GM12875 (cell line): Measurements from ENCODE around the gene RASGRF2.

Experiments
- H3K4me3 ChIP-seq: one replicate; pipeline ENCODE4 v1.5.1; 2011; ENCODE audit warnings: low read depth, low read length, control low read depth
- TF ChIP-seq, protein P1 (sequence below): IDR thresholded peaks from 2 replicates; pipeline ENCODE4 v1.5.1; 2011; ENCODE audit warnings: low read depth, mild to moderate bottlenecking, control low read depth, inconsistent platforms, low read length, moderate library complexity, borderline replicate concordance; ENCODE audit not compliant: insufficient read depth

The RASGRF2 gene

GRCh38 chr5:81171769-81172168 is 211.6 kb downstream of the RASGRF2 start:
- TF ChIP-seq, protein P1, sequence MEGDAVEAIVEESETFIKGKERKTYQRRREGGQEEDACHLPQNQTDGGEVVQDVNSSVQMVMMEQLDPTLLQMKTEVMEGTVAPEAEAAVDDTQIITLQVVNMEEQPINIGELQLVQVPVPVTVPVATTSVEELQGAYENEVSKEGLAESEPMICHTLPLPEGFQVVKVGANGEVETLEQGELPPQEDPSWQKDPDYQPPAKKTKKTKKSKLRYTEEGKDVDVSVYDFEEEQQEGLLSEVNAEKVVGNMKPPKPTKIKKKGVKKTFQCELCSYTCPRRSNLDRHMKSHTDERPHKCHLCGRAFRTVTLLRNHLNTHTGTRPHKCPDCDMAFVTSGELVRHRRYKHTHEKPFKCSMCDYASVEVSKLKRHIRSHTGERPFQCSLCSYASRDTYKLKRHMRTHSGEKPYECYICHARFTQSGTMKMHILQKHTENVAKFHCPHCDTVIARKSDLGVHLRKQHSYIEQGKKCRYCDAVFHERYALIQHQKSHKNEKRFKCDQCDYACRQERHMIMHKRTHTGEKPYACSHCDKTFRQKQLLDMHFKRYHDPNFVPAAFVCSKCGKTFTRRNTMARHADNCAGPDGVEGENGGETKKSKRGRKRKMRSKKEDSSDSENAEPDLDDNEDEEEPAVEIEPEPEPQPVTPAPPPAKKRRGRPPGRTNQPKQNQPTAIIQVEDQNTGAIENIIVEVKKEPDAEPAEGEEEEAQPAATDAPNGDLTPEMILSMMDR = no peak

GRCh38 chr5:81172710-81173109 is 212.5 kb downstream of the RASGRF2 start:
- H3K4me3 ChIP-seq = no peak overlapping the region
- TF ChIP-seq, protein P1 = no peak

More at GRCh38 chr5:81171769-81172168, 211.6 kb downstream of the RASGRF2 start:
- no peak overlapping the region for H3K4me3 ChIP-seq

DNA sequence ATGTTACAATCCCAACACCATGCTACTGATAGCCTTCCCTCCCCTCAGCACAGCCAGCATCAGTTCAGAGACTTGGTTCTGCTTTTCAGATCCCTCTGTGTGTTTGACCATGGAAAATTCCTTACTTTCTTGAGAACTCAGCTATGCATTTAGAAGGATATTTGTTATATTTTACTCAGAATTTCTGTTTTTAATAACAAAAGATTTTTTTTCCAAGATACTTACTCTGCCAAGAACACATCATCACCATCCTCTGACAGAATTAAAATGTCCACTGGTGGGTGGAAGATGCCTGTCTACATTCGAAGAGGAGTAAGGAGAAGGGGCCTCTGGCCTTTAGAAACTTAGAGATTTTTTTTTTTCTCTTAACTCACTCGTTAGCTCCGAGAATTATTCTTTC is 216.9 kb downstream of the RASGRF2 start:
- H3K4me3 ChIP-seq = no peak overlapping the region
- TF ChIP-seq, protein P1 = no peak

- TF ChIP-seq, protein P1 = no peak
- no peak overlapping the region for H3K4me3 ChIP-seq
These were observed 219.8 kb downstream of the RASGRF2 start for GRCh38 chr5:81179959-81180358.

- TF ChIP-seq, protein P1 = no peak
- H3K4me3 ChIP-seq = no peak overlapping the region
These were observed 220.8 kb downstream of the RASGRF2 start for GRCh38 chr5:81180780-81181460.

- H3K4me3 ChIP-seq = no peak overlapping the region
- TF ChIP-seq, protein P1 = no peak
These were observed 221.6 kb downstream of the RASGRF2 start for GRCh38 chr5:81181576-81182316.
